Stimulated activated CD4-positive, alpha-beta T cell treated with anti-CD3 and anti-CD28 coated beads, Interleukin-1b, Interleukin-23, amount 100 ng/mL, for 48 hours (primary cell): Measurements from ENCODE around the gene SOX13.

Experiments used
- DNase-seq: peaks from one replicate; pipeline ENCODE4 v3.0.0-alpha.2; 2020

Gene SOX13

GRCh38 chr1:204065174-204065985, 7.5 kb upstream of the SOX13 start:
- no peak for DNase-seq

DNA sequence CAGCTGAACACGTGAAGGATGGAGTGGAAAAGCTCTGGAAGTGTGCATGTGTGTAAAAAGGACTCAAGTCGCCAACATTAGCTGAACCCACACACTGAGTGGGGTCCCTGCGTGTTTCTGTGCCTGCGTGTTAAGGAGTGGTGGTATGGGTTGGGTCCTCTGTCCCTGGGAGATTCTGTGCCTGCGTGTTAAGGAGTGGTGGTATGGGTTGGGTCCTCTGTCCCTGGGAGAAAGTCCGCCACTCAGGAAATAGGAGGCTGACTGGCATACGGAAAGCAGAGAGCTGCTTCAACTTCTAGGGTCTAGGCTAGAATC, 7.0 kb upstream of the SOX13 start:
- DNase-seq: no peak

- DNase-seq: no peak
Observed at GRCh38 chr1:204067935-204068334, 5.0 kb upstream of the SOX13 start.

DNA sequence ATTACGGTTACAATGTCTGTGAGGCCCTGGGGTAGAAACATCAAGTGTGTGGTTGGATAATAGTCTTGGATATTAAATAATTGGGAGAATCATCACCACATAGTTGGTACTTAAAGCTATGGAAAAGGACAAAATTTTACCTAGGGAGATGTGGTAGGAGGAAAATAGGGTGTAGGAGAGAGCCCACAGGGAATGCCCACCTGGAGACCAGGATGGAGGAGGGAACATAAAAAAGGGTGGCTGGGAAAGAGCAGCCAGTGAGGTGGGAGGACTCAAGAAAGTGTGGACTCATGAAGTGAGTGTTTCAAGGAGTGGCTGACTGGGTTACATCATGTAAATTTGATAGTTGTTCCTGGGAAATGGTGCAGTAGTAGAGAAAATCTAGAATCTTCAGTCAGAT, 3.0 kb upstream of the SOX13 start:
- DNase-seq: no peak

DNA sequence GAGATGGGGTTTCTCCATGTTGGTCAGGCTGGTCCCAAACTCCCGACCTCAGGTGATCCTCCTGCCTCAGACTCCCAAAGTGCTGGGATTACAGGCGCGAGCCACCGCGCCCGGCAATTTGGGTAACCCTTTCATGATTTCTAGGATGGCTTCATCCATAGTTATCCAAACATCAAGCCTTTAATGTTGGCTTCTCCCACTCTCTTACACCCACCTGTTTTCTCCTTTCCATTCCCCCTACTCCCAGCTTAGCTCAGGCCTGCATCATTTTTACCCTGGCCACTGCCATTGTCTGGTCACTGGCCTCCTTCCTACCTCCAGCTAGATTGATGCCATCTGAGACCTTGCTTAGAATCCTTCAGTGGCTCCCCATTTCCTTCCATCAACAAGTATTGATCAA, 2.0 kb upstream of the SOX13 start:
- no peak for DNase-seq

DNA sequence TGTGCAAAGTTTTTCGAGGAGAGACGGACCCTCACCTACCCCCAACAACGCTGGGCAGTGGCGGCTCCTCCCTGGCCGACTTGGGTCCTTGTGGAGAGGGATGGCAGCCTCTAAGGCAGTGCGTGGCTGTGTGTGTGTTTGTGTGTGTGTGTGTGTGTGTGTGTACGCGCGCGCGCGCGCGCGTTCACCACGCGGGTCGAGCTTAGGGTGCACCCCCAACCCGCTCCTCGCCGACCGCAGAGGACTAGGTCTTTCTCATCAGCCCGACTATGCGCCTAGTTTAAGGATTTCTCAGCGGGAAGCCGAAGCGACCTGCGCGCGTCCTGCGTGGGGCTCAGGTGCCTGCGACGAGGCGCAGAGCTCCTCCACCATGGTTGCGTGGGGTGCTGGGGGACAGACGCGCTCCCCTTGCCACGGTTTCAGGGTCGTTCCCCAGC, 940 bp downstream of the SOX13 start:
- no peak for DNase-seq

DNA sequence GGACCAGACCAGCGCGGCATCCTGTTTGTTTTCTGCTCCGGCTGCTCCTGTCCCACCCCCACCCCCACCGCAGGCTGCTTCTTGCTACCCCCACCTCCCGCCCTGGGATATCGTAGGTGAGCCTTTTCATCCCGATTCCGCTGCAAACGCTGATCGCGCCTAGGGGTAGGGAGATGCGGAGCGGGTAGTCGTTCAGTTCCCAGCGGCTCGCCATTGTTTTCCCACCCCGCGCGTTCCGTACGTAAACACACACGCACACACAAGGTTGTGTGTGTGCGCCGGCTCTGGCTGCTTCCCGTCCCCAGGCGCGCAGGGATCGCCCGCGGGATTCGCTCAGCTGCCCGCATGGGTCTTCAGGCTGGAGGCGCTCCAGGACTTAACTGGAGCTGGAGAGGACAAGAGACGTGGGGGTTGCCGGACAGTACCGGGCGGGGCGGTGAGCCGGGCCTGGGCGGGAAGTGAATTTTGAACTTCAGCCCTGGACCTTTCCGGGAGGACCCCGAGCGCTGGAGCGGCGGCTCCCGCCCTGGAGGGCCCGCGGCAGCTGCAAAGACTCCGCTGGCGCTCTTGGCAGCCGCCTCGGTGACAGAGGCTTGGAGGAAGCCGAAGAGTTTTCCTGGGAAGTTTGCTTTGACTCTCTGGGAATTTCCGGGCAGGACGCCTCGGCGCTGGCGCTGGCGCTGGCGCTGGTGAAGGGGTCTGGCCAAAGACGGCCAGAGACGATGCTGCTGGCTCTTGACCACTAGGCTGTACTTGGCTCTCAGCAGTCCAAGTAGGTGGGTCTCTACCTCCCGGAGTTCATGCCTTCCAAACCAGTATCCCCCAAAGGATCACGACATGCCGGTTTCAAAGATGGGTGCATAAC, 1.6 kb downstream of the SOX13 start:
- no peak for DNase-seq

DNA sequence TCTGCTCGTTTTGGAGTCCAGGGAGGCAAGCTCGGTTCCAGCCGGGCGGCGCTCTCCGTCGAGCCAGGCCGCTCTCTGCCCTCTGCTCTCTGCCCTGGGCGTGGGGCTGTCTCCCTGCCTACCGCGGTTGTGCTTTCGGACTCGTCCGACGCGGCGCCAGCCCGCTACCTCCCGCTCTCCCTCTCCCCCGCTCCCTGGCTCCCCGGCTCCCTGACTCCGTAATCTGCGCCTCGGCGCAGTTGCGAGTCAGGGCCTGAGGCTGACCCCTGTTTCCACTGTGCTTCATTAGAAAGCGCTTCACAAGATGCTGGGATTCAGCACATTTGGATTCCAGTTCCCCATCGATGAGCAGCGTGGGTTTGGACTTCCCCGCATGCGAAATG, 2.2 kb downstream of the SOX13 start:
- no peak for DNase-seq

GRCh38 chr1:204075890-204076846, 3.3 kb downstream of the SOX13 start:
- no peak for DNase-seq

DNA sequence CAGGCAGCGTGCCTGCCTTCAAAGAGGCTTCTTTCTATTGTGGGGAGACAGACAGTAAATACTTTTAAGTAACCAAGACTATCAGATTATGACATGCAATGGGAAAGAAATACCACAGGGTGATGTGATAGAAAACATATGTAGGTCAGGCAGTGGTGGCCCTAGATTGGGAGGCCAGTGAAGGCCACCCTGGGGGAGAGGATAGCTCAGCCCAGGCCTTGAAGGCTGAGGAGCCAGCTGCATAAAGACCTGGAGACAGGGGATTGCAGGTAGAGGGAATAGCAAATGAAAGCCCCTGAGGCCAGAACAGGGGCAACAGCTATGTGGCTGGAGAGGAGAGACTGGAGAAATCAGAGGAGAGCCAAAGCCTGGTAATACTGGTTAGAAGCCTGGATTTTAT, 4.0 kb downstream of the SOX13 start:
- DNase-seq: no peak

GRCh38 chr1:204077979-204078696, 5.2 kb downstream of the SOX13 start:
- DNase-seq: no peak

GRCh38 chr1:204079608-204079999, 6.7 kb downstream of the SOX13 start:
- no peak for DNase-seq

GRCh38 chr1:204080163-204080903, 7.4 kb downstream of the SOX13 start:
- no peak for DNase-seq

DNA sequence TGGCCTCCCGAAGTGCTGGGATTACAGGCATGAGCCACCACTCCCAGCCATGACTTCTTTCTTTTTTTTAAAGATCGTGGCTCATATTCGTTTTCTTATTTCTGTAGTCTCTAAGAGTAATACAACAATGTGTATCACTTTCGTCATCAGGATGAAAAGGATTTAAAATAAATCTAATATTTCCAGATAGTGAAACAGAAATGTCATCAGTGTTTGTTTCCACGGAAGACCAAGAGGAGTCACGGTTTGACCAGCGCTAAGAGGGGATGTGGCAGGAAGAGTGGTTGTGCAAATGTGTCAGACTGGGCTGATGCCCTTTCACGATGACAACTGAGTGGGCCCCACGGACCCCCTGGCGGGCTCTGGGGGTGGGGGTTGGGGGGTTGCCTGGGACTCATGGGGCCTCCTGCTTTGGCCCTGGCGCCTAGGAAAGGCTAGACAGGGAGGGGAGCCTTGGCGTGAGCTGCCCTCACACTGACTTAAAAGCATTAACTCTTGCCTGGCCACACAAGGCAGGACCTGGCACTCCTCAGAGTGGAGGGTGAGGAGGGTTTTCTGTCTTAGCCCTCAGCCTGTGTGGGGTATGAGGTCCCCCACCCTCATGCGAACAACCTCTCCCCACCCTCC, 8.4 kb downstream of the SOX13 start:
- DNase-seq: no peak

GRCh38 chr1:204081791-204082513, 9.0 kb downstream of the SOX13 start:
- DNase-seq: no peak

DNA sequence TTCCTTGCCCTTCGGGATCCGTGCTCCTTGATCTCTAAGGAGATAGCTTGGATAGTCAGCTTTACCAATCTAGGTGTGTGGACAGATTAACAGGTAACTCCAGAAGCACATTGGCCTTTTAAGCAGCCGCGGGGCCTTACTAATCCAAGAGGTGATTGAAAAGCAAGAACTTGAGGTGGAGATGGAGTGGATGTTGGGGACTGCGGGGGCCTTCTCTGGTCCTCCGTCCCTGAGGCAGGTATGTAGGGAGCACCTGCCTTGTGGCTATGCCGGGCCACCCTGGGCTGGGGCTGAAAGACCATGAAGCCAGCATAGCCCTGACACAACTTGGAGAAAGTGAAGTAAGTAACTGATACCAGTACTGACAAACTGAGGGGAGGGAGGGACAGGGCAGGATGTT, 10.6 kb downstream of the SOX13 start:
- DNase-seq: no peak

GRCh38 chr1:204084247-204084772, 11.4 kb downstream of the SOX13 start:
- DNase-seq: no peak

- DNase-seq: no peak
Observed at GRCh38 chr1:204085876-204086275, 13.0 kb downstream of the SOX13 start.

GRCh38 chr1:204087181-204087892, 14.4 kb downstream of the SOX13 start:
- no peak for DNase-seq
